Ishikawa (cell line): Measurements from ENCODE around the gene AP1B1.

Experiments
- CREB1 ChIP-seq: IDR thresholded peaks from 2 replicates; pipeline ENCODE4 v1.6.1; 2012; ENCODE audit warnings: low read depth
- EP300 ChIP-seq: IDR thresholded peaks from 2 replicates; pipeline ENCODE4 v1.6.1; 2012; ENCODE audit warnings: borderline replicate concordance
- FOXM1 ChIP-seq: IDR thresholded peaks from 2 replicates; pipeline ENCODE4 v1.6.1; 2012; ENCODE audit warnings: low read depth, borderline replicate concordance
- MAX ChIP-seq: IDR thresholded peaks from 2 replicates; pipeline ENCODE4 v1.6.1; 2012
- RAD21 ChIP-seq: IDR thresholded peaks from 2 replicates; pipeline ENCODE4 v1.6.1; 2012; ENCODE audit warnings: low read depth
- REST ChIP-seq: IDR thresholded peaks from 2 replicates; pipeline ENCODE4 v1.6.1; 2012; ENCODE audit warnings: low read depth, mild to moderate bottlenecking
- USF1 ChIP-seq: IDR thresholded peaks from 2 replicates; pipeline ENCODE4 v1.6.1; 2012

- peak; percentile 58; the same call in 1 of the 2 replicates for TF ChIP-seq EP300
- no peak for TF ChIP-seq RAD21
- TF ChIP-seq CREB1, result no peak
- no peak for TF ChIP-seq REST
- no peak for TF ChIP-seq USF1
- peak; percentile 12 for TF ChIP-seq MAX
- no peak for TF ChIP-seq FOXM1
Observed at GRCh38 chr22:29306835-29307595, 81.4 kb downstream of the AP1B1 start.
